Left ventricle myocardium inferior (tissue), 1 donor: ENCODE measurements around the gene RERE. TPM values are rescaled to one million over a fixed set of nuclear protein-coding genes. Genes with fewer than 3 reads are reported as not detected.

Experiments used
- DNase-seq: peaks from one replicate; pipeline ENCODE4 v3.0.0-alpha.2; 2020
- H3K27ac ChIP-seq: fragments of 200-600 bp; replicated peaks from 2 replicates; pipeline ENCODE4 v1.8.0; 2021
- H3K27me3 ChIP-seq: fragments of 200-600 bp; 2 replicates; pipeline ENCODE4 v1.8.0; 2021; ENCODE audit warnings: low read depth
- H3K36me3 ChIP-seq: fragments of 200-600 bp; 2 replicates; pipeline ENCODE4 v1.8.0; 2021
- H3K4me1 ChIP-seq: fragments of 200-600 bp; 2 replicates; pipeline ENCODE4 v1.8.0; 2021
- H3K4me3 ChIP-seq: fragments of 200-600 bp; 2 replicates; pipeline ENCODE4 v1.8.0; 2021; ENCODE audit warnings: mild to moderate bottlenecking, moderate library complexity
- H3K9me3 ChIP-seq: fragments of 200-600 bp; replicated peaks from 2 replicates; pipeline ENCODE4 v1.8.0; 2021
- CTCF ChIP-seq: fragments of 200-600 bp; IDR thresholded peaks from 2 replicates; pipeline ENCODE4 v1.8.0; 2021; ENCODE audit warnings: antibody characterized with exemption, mild to moderate bottlenecking, borderline replicate concordance
- intact Hi-C: fragments of 100-400 bp; cut with micrococcal nuclease; formaldehyde crosslinking; loops from one replicate; pipeline ENCODE4 v1.11.0; 2022
- total RNA-seq: library from RNA; stranded (reverse); fragmentation: NEBNext Ultra II Directional; extraction: Animal tissue kit (Norgen Biotek cat#: 25700); gene quantifications from one replicate; pipeline ENCODE4 v1.2.1, GENCODE V29; 2021
- donor health status: DM: no; HTN: yes; CAD: no; lungs with severe emphysema.

RERE gene
- total RNA-seq, 1 donor from 2014 or later: 141 TPM

DNA sequence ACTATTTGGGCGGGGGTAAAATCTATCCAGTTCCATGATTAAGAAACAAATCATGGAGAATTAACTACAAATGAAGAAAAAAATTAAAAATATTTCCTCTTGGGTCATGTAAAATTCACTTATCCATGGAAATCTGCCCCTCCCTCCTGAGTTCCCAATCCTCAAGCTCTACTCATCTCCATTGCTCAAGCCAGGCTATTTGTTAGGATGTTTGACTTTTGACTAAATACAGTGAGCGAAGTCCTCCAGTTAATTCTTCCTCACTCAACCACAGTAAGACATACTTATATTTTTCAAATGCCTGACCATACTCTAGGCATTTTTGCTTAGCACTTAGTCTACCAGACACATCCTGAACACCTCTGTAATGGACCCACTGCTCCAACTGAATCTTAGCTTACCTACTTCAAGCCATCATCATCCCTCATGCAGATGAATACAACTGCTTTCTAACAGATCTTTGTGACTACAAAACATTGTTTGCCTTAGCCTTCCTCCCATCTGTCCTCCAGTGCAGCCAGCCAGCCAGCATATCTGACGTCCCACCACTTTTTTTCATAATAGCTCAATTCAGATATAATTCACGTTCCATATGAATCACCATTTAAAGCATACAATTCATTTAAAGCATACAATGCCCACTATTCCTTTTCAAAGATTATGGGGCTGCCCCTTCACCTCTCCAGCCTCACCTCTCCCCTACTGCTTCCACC lies 154.2 kb downstream of the RERE start:
- no peak overlapping the region for H3K4me3 ChIP-seq

DNA sequence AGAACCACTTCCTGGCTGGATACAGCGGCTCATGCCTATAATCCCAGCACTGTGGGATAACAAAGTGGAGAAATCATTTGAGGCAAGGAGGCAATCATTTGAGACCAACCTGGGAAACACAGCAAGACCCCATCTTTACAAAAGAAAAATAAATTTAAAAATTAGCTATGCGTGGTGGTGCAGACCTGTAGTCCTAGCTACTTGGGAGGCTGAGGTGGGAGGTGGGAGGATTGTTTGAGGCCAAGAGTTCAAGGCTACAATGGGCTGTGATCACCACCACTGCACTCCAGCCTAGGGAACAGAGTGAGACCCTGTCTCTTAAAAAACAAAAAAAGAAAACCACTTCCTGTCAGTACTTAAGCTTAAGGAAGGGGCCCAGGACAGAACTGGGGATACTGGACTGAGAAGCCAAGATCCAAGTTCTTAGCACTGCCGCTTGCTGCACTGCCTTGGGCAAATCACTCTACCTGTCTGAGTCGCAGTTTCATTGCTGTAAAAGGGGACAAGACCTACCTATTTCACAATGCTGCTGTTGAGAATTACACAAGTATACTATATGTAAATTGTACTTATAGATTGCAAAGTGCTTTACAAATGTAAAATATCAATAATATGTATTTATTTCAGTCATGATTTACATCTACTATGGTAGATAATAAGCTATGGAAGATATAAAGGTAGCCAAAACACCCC lies 154.9 kb downstream of the RERE start:
- no peaks in the 10 kb centered on the region for H3K9me3 ChIP-seq
- peak overlapping the region; percentile 70 for H3K27ac ChIP-seq
- no peak overlapping the region for H3K4me3 ChIP-seq
- peaks cover 90% of the 10 kb centered on the region for H3K4me1 ChIP-seq
- TF ChIP-seq CTCF: no peak
- intact Hi-C loops: no loop called here
- no peaks in the 10 kb centered on the region for H3K27me3 ChIP-seq
- no peak for DNase-seq
- no peaks in the 10 kb centered on the region for H3K36me3 ChIP-seq

More for the DNA sequence above, 154.2 kb downstream of the RERE start:
- no peaks in the 10 kb centered on the region for H3K9me3 ChIP-seq
- TF ChIP-seq CTCF: no peak
- H3K4me1 ChIP-seq: peaks cover 95% of the 10 kb centered on the region
- intact Hi-C loops: no loop called here
- no peak for DNase-seq
- H3K27me3 ChIP-seq: no peaks in the 10 kb centered on the region
- no peaks in the 10 kb centered on the region for H3K36me3 ChIP-seq
- peak overlapping the region; percentile 70 for H3K27ac ChIP-seq

- intact Hi-C loops: no loop called here
- no peaks in the 10 kb centered on the region for H3K9me3 ChIP-seq
- no peak for TF ChIP-seq CTCF
- peaks cover 79% of the 10 kb centered on the region for H3K4me1 ChIP-seq
- no peaks in the 10 kb centered on the region for H3K27me3 ChIP-seq
- H3K27ac ChIP-seq: peak overlapping the region; percentile 70
- no peak for DNase-seq
- no peaks in the 10 kb centered on the region for H3K36me3 ChIP-seq
- no peak overlapping the region for H3K4me3 ChIP-seq
Observed at GRCh38 chr1:8661185-8662110, 156.0 kb downstream of the RERE start.

DNA sequence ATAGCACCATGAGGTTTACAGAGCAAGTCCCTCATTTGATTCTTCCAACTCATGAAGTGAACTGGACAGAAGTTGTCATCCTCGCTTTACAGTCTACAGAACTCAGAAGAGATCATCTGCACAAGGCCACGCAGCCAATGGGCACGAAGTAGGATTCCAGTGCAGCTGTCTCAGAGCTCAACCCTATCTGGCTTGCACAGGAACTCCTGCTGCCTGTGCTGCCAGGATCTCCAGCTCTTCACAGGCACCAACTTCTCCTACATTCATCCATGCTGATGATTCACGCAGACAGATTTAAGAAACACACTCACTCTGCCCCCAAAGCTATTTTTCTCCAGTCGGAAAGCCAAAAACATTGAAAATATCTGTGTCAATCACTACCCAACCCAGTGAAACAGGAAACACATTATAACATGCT lies 157.0 kb downstream of the RERE start:
- Histone ChIP-seq H3K27ac (peak overlapping the region; percentile 70), H3K4me1 (peaks cover 69% of the 10 kb centered on the region), H3K9me3 (no peaks in the 10 kb centered on the region), H3K4me3 (no peak overlapping the region), H3K27me3 (no peaks in the 10 kb centered on the region), H3K36me3 (peaks cover 5% of the 10 kb centered on the region)
- DNase-seq: peak; percentile 54
- no peak for TF ChIP-seq CTCF
- intact Hi-C loops: no loop called here

- no peak for TF ChIP-seq CTCF
- Histone ChIP-seq H3K36me3 (peaks cover 5% of the 10 kb centered on the region), H3K4me1 (peaks cover 60% of the 10 kb centered on the region), H3K27me3 (no peaks in the 10 kb centered on the region), H3K27ac (peak overlapping the region; percentile 70), H3K4me3 (no peak overlapping the region), H3K9me3 (no peaks in the 10 kb centered on the region)
- intact Hi-C loops: no loop called here
- no peak for DNase-seq
Observed at GRCh38 chr1:8659593-8659992, 157.8 kb downstream of the RERE start.
